OCI-M2 (cell line): ENCODE results near the gene TASP1.
"Not testable (repeated sequence)": the region's sequence is repeated elsewhere in the genome, so short reads cannot be mapped to it uniquely, and the experiment has no call there.

Experiments used
- DNase-seq: peaks from one replicate; lab custom pipeline; 2025; ENCODE audit not compliant: unreplicated experiment; lab: John Stamatoyannopoulos, UW

The TASP1 gene

GRCh38 chr20:13403453-13403852, 235.3 kb downstream of the TASP1 start:
- DNase-seq = no peak

DNA sequence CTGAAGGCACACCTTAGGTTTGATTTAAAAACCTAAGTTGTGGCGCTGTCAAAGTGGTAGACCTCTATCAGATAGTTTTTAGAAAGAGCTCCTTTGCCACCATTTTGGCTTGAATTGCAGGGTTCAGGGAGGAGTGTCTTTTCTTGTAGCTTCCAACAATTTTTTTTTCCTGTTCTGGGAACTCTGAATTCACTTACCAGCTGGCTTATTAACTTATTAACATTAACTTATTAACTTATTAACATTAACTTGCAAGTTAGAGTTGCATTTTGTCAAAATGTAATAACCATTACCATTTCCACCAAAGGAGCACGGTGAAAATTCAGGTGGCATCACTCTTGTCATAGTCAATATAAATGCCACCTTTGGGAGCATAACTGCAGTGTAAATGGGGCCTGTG, 235.7 kb downstream of the TASP1 start:
- DNase-seq = no peak

GRCh38 chr20:13402171-13402760, 236.5 kb downstream of the TASP1 start:
- DNase-seq = no peak

GRCh38 chr20:13401596-13401995, 237.1 kb downstream of the TASP1 start:
- DNase-seq = no peak

DNA sequence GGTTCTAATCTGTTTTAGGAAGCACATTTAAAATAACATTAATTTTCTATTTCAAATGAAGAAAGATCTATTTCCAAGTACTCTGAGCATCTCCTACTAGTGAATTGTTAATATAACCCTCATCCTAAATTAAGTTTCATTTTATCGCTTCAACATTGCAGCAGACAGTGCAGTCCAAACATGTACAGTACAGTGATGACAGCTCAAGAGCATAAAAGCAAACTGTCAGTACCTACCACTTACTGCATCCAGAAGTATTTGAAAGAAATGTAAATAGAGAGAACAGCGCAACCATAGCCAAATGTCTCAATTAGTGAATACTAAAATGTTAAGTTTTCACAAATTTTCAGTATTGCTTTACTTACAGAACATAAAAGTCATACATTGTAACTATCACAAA, 238.3 kb downstream of the TASP1 start:
- DNase-seq = no peak

DNA sequence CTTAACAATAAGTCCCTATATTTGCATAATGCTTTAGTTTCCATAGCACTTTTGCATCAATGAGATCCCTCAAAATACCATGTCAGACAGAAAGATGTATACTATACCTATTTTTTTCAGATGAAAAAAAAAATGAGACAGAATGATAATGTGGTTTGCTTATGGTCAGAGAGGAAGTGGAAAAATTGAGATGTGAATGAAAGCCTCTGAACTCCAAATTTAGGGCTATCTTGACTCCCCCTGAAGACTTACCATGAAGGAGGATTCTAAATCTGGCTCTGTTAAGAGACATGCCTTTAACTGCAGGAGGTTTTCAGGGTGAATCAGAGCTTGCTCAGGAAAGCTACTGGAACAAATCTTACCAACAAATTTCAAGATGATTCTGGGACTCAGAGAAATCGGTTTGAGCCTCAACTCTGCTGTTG, 241.4 kb downstream of the TASP1 start:
- DNase-seq = no peak

DNA sequence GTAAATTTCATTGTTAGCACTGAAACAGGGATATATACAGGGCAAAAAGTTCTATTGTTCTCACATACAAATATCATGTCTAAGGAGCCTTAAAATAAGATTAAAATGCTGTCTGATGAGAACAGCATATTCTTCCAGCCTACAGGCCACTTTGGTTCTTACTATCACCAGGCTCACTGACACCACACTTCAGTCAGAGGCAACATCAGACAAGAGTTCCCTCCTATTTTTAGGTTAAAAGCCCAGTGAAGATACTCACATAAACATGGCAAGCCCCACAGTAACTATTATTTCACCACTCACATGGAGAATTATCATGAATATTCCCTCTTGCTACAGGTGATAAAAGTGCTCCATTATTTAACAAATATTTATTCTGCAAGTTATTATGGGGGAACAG, 241.9 kb downstream of the TASP1 start:
- DNase-seq = no peak

DNA sequence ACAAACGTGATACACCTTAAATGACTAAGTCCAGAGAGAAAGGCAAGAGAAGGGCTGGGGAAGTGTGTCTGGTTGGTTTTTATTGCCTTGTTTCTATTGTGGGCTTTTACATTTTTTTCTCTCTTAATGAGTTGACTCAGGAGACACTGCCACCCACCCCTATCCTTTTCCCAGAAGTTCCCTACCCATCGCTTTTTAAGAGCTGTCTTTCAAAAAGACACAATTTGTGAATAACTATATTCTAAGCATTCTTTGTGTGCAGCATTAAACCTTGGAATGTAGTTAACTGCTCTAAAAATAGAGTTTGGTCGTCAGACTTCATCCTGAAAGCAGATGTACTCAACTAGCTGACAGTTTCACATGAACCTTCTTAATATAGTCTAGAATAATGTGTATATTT, 242.7 kb downstream of the TASP1 start:
- DNase-seq = no peak

GRCh38 chr20:13395232-13395631, 243.5 kb downstream of the TASP1 start:
- no peak for DNase-seq

DNA sequence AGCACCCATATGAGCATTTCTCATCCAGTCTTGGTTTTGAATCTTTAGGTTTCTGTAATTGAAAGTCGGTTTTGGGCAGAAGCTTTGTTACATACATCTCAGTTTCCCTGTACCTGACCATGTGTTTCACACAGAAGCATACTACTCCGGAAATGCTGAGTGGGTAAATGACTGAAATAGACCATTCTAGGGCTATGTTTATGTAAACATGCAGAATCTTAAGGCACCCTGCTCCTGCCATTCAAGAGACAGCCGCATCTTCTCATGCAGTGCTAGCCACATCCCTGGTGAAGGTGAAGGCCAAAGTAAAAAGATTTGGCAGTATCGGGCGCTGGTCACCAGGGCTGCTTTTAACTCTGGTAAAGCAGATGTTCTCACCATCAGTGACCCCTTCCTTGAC, 246.3 kb downstream of the TASP1 start:
- no peak for DNase-seq

GRCh38 chr20:13389115-13389514, 249.6 kb downstream of the TASP1 start:
- no peak for DNase-seq

DNA sequence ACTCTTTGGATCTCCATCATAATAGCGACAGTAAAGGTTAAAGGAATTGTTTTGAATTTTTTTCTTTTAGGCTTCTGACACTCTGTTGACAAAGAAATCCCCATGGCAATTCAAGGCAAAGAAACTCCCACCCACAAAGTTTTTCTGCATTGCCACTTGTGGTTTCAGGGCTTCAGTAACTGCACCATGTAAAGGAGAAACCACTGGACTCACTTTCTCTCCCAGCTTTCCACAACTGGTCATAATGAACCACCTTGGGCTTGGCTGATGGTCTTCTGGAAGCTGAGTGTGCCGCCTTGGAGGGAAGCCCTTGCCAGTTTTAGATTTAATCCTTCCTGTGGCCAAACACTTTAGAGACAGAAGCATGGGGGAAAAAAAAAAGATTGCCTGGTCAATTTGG, 254.6 kb downstream of the TASP1 start:
- no peak for DNase-seq

GRCh38 chr20:13382786-13383185, 255.9 kb downstream of the TASP1 start:
- no peak for DNase-seq

DNA sequence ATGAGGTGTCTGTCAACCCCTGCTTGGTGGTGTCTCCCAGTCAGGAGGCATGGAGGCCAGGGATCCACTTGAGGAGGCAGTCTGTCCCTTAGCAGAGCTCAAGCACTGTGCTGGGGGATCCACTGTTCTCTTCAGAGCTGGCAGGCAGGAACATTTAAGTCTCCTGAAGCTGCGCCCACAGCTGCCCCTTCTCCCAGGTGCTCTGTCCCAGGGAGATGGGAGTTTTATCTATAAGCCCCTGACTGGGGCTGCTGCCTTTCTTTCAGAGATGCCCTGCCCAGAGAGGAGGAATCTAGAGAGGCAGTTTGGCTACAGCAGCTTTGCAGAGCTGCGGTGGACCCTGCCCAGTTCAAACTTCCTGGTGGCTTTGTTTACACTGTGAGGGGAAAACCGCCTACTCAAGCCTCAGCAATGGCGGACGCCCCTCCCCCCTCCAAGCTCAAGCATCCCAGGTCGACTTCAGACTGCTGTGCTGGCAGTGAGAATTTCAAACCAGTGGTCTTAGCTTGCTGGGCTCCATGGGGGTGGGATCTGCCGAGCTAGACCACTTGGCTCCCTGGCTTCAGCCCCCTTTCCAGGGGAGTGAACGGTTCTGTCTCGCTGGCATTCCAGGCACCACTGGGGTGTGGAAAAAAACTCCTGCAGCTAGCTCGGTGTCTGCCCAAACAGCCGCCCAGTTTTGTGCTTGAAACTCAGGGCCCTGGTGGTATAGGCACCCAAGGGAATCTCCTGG, 258.1 kb downstream of the TASP1 start:
- not testable (repeated sequence) for DNase-seq

GRCh38 chr20:13373400-13373799, 265.3 kb downstream of the TASP1 start:
- DNase-seq = no peak

GRCh38 chr20:13364278-13365170, 274.2 kb downstream of the TASP1 start:
- DNase-seq = no peak

DNA sequence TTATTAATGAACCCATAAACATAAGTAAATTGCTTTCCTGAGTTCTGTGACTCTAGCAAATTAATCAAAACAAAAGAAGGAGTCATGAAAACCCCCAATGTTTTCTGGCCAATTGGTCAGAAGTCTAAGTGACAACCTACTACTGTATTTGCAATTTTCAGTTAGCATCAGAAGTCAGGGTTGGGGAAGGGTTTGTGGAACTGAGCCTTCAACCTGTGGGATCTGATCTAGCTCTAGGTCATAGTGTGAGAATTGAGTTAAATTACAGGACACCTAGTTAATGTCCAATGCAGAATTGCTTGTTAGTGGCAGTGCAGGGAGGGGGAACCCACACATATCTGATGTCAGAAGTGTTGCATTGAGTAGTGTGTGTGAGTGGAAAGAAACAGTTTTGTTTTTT, 275.3 kb downstream of the TASP1 start:
- no peak for DNase-seq

- not testable (repeated sequence) for DNase-seq
Observed at GRCh38 chr20:13362165-13362564, 276.6 kb downstream of the TASP1 start.

GRCh38 chr20:13358936-13359335, 279.8 kb downstream of the TASP1 start:
- DNase-seq = not testable (repeated sequence)

GRCh38 chr20:13357782-13358181, 280.9 kb downstream of the TASP1 start:
- not testable (repeated sequence) for DNase-seq

DNA sequence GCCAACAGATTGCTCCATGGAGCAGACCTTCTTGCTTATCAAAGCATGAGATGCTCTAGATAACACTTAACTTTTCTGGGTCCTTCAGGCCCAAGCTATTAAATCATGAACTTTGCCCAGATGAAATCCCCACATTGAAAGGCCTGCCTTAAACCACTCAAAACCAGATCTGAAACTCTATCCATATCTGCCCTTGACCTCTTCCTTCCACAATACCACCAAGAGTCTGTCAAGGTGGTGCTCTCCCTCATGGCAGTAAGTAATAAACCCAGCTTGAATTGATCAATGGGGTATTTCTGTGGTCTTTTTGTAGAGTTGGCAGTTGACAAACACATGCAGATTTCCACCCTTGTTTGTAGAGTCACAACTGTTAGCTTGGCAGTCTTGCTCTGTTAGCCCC, 282.1 kb downstream of the TASP1 start:
- no peak for DNase-seq

- no peak for DNase-seq
Observed at GRCh38 chr20:13355941-13356486, 282.7 kb downstream of the TASP1 start.
